Hepatocyte (in vitro differentiated cells): ENCODE data around the gene PLP1. TPM values are rescaled to one million over a fixed set of nuclear protein-coding genes. Genes with fewer than 3 reads are reported as not detected.
"Not testable (repeated sequence)": the region's sequence is repeated elsewhere in the genome, so short reads cannot be mapped to it uniquely, and the experiment has no call there.

Experiments
- DNase-seq: peaks from one replicate; pipeline ENCODE4 v3.0.0-alpha.2; 2016; ENCODE audit warnings: low spot score
- H2AFZ ChIP-seq: fragments of 200-600 bp; sonication (generic); 2 replicates; pipeline ENCODE4 v1.6.0; 2016; ENCODE audit warnings: antibody characterized with exemption, mild to moderate bottlenecking
- H3K27ac ChIP-seq: fragments of 200-600 bp; sonication (generic); 2 replicates; pipeline ENCODE4 v1.5.1; 2016; ENCODE audit warnings: mild to moderate bottlenecking
- H3K27me3 ChIP-seq: fragments of 200-600 bp; sonication (generic); 2 replicates; pipeline ENCODE4 v1.6.1; 2016
- H3K36me3 ChIP-seq: fragments of 200-600 bp; sonication (generic); replicated peaks from 2 replicates; pipeline ENCODE4 v1.5.1; 2016; ENCODE audit warnings: low read depth; ENCODE audit not compliant: insufficient read depth
- H3K4me1 ChIP-seq: fragments of 200-600 bp; sonication (generic); 2 replicates; pipeline ENCODE4 v1.5.1; 2016; ENCODE audit warnings: mild to moderate bottlenecking, moderate library complexity; ENCODE audit not compliant: insufficient read depth
- H3K4me2 ChIP-seq: fragments of 200-600 bp; sonication (generic); 2 replicates; pipeline ENCODE4 v1.6.0; 2016
- H3K4me3 ChIP-seq: fragments of 200-600 bp; sonication (generic); 2 replicates; pipeline ENCODE4 v1.5.1; 2016; ENCODE audit warnings: mild to moderate bottlenecking
- H3K79me2 ChIP-seq: fragments of 200-600 bp; sonication (generic); 2 replicates; pipeline ENCODE4 v1.6.0; 2017; ENCODE audit warnings: mild to moderate bottlenecking
- H3K9me2 ChIP-seq: fragments of 200-600 bp; sonication (generic); replicated peaks from 2 replicates; pipeline ENCODE4 v1.6.0; 2017; ENCODE audit warnings: mild to moderate bottlenecking; ENCODE audit not compliant: insufficient read depth
- H3K9me3 ChIP-seq: fragments of 200-600 bp; sonication (generic); 2 replicates; pipeline ENCODE4 v1.5.1; 2016; ENCODE audit warnings: low read depth, mild to moderate bottlenecking
- H4K20me1 ChIP-seq: fragments of 200-600 bp; sonication (generic); 2 replicates; pipeline ENCODE4 v1.6.0; 2016; ENCODE audit warnings: mild to moderate bottlenecking; ENCODE audit not compliant: insufficient read depth, poor library complexity, severe bottlenecking
- EZH2 ChIP-seq: fragments of 200-600 bp; sonication (generic); IDR thresholded peaks from 2 replicates; pipeline ENCODE4 v1.6.1; 2016; ENCODE audit warnings: antibody characterized with exemption, mild to moderate bottlenecking, borderline replicate concordance
- EZH2phosphoT487 ChIP-seq: fragments of 200-600 bp; sonication (generic); IDR thresholded peaks from one replicate; pipeline ENCODE4 v1.6.1; 2018; ENCODE audit warnings: antibody characterized with exemption, mild to moderate bottlenecking, low read depth, moderate library complexity; ENCODE audit not compliant: unreplicated experiment, severe bottlenecking
- WGBS: methylation state at CpG from one replicate; pipeline ENCODE4 v1.1.6; 2016; ENCODE audit warnings: low lambda C conversion rate; ENCODE audit errors: missing lambda C conversion rate; 5-methylcytosine and 5-hydroxymethylcytosine counted together
- polyA plus RNA-seq: library from polyadenylated mRNA; unstranded; fragments of >200 nt; fragmentation: Nextera tagmentation; extraction: Ambion mirVana; gene quantifications from 2 replicates; pipeline ENCODE4 v1.2.1, GENCODE V29; 2016
- total RNA-seq: library from RNA; depleted of rRNA; stranded (reverse); fragments of >200 nt; gene quantifications from 2 replicates; pipeline ENCODE4 v1.2.3, GENCODE V29; 2014
- TF ChIP-seq, protein P1 (sequence below): fragments of 200-600 bp; sonication (generic); IDR thresholded peaks from 2 replicates; pipeline ENCODE4 v1.5.1; 2016; ENCODE audit warnings: antibody characterized with exemption, mild to moderate bottlenecking; ENCODE audit not compliant: poor library complexity

The PLP1 gene
- total and polyA plus RNA-seq, 2 experiments from 2014 or later: 1.1 to 1.5 TPM

- WGBS: 25% methylated on average over 4 of the region's 4 CpGs
- Histone ChIP-seq H3K9me2 (no peaks in the 10 kb centered on the region), H4K20me1 (no peaks in the 10 kb centered on the region), H3K36me3 (no peaks in the 10 kb centered on the region), H3K27me3 (no peaks in the 10 kb centered on the region), H3K27ac (peak overlapping the region; percentile 65), H3K79me2 (no peaks in the 10 kb centered on the region), H3K9me3 (no peaks in the 10 kb centered on the region), H3K4me1 (peaks cover 15% of the 10 kb centered on the region), H3K4me3 (no peak overlapping the region), H3K4me2 (peak overlapping the region; percentile 22), H2AFZ (no peak overlapping the region)
- TF ChIP-seq, protein P1, sequence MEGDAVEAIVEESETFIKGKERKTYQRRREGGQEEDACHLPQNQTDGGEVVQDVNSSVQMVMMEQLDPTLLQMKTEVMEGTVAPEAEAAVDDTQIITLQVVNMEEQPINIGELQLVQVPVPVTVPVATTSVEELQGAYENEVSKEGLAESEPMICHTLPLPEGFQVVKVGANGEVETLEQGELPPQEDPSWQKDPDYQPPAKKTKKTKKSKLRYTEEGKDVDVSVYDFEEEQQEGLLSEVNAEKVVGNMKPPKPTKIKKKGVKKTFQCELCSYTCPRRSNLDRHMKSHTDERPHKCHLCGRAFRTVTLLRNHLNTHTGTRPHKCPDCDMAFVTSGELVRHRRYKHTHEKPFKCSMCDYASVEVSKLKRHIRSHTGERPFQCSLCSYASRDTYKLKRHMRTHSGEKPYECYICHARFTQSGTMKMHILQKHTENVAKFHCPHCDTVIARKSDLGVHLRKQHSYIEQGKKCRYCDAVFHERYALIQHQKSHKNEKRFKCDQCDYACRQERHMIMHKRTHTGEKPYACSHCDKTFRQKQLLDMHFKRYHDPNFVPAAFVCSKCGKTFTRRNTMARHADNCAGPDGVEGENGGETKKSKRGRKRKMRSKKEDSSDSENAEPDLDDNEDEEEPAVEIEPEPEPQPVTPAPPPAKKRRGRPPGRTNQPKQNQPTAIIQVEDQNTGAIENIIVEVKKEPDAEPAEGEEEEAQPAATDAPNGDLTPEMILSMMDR: no peak
- TF ChIP-seq EZH2: no peak
- DNase-seq: no peak
Observed at GRCh38 chrX:103806862-103807474, 30.3 kb downstream of the PLP1 start.

DNA sequence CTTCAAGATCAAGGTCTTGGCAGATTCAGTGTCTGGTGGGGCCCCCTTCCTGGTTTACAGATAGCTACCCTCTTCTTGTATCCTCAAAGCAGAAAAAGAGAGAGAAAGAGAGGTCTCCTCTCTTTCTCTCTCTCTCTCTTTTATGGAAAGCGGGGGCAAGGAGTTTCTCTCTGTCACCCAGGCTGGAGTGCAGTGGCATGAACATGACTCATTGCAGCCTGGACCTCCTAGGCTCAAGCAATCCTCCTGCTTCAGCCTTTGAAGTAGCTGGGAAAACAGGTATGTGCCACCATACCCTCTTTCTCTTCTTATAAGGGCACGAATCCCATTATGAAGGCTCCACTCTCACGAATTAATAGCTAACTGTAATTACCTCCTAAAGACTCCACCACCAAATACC is 35.2 kb downstream of the PLP1 start:
- no peak for TF ChIP-seq EZH2
- TF ChIP-seq EZH2phosphoT487: no peak
- TF ChIP-seq, protein P1: no peak

GRCh38 chrX:103817101-103817500 is 40.5 kb downstream of the PLP1 start:
- H3K27me3 ChIP-seq, H3K9me2 ChIP-seq, H3K4me3 ChIP-seq, H3K79me2 ChIP-seq, H3K27ac ChIP-seq, H3K4me2 ChIP-seq, H2AFZ ChIP-seq, H3K36me3 ChIP-seq, H3K9me3 ChIP-seq, H4K20me1 ChIP-seq, DNase-seq, H3K4me1 ChIP-seq: not testable (repeated sequence)
- WGBS: 55% methylated on average over 5 of the region's 5 CpGs

More for the DNA sequence above, 35.2 kb downstream of the PLP1 start:
- Histone ChIP-seq H3K9me2 (no peaks in the 10 kb centered on the region), H4K20me1 (no peaks in the 10 kb centered on the region), H3K4me3 (no peak overlapping the region), H2AFZ (no peak overlapping the region), H3K27me3 (peaks cover 3% of the 10 kb centered on the region), H3K9me3 (no peaks in the 10 kb centered on the region), H3K4me1 (peaks cover 20% of the 10 kb centered on the region), H3K4me2 (no peak overlapping the region), H3K27ac (peak overlapping the region; percentile 43), H3K79me2 (no peaks in the 10 kb centered on the region), H3K36me3 (no peaks in the 10 kb centered on the region)
- DNase-seq: peak; percentile 26
- WGBS: 70% methylated on average over 3 of the region's 3 CpGs

GRCh38 chrX:103817502-103817901 is 40.9 kb downstream of the PLP1 start:
- Histone ChIP-seq H3K4me3 (no peak overlapping the region), H3K27me3 (peaks cover 3% of the 10 kb centered on the region), H3K79me2 (no peaks in the 10 kb centered on the region), H3K9me3 (no peaks in the 10 kb centered on the region), H4K20me1 (no peaks in the 10 kb centered on the region), H3K4me1 (peaks cover under 1% of the 10 kb centered on the region), H2AFZ (no peak overlapping the region), H3K4me2 (no peak overlapping the region), H3K27ac (no peak overlapping the region), H3K9me2 (no peaks in the 10 kb centered on the region), H3K36me3 (no peaks in the 10 kb centered on the region)
- no peak for TF ChIP-seq EZH2
- TF ChIP-seq, protein P1: peak; percentile 88
- WGBS: 19% methylated on average over 5 of the region's 5 CpGs
- DNase-seq: peak; percentile 86
